C4-2B (cell line): Measurements from ENCODE around the gene SPSB4.

ENCODE experiments used
- CTCF ChIP-seq: fragments of 450-650 bp; conservative IDR thresholded peaks from 2 replicates; pipeline ENCODE4 v1.5.1; 2017; ENCODE audit warnings: mild to moderate bottlenecking
- ZFX ChIP-seq: fragments of 450-650 bp; IDR thresholded peaks from 2 replicates; pipeline ENCODE4 v1.6.1; 2017

DNA sequence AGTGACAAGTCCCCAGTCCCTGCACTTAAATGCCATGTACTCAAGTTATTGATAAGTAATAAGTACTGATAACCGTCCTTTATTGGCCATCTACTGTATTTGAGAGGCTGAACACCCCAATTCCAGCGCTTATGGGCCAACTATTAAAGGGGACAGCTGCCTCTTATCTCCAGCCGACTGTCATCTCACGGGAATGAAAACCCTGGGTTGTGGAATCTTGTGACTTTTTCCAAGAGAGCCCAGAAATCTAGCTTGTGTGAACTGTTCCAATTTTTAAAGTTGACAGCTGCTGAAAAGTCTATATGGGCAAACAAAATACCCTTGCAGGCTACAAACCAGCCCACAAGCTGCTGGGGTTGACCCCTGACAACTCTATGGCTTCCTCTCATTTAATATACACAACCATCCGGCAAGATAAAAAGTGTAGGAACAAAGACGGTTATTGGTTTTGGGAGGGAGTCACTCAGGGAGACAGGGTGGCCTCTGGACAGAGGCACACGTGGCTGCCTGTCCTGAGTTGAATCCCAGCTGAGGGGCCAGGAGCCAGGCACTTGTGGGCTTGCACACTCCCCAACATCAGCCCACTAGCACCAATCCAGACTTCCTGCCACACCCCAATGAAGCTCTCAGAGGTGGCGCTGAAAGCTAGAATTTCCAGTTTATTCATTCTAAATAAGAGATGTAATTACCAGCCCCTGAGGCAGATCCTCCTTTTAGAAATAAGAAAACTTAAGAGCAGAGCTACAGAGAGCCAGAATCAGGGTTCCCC is 16.2 kb downstream of the SPSB4 start:
- TF ChIP-seq CTCF, result no peak
- no peak for TF ChIP-seq ZFX
